ENCODE data around the gene DPP6.

The DPP6 gene

GRCh38 chr7:154853063-154853726 lies 801.0 kb downstream of the DPP6 start:
- DNase-seq = no peak

GRCh38 chr7:154853727-154854095 lies 801.5 kb downstream of the DPP6 start:
- DNase-seq = no peak

GRCh38 chr7:154854836-154855235 lies 802.6 kb downstream of the DPP6 start:
- no peak for DNase-seq

- DNase-seq = no peak
Measured at GRCh38 chr7:154855366-154855765, 803.2 kb downstream of the DPP6 start.

- DNase-seq = no peak
Measured at GRCh38 chr7:154856733-154857132, 804.5 kb downstream of the DPP6 start.

- DNase-seq = no peak
Measured at GRCh38 chr7:154857240-154857639, 805.0 kb downstream of the DPP6 start.

- no peak for DNase-seq
Measured at GRCh38 chr7:154857728-154858681, 805.8 kb downstream of the DPP6 start.

GRCh38 chr7:154858836-154859537 lies 806.8 kb downstream of the DPP6 start:
- no peak for DNase-seq

GRCh38 chr7:154859747-154860620 lies 807.8 kb downstream of the DPP6 start:
- no peak for DNase-seq

GRCh38 chr7:154860621-154861375 lies 808.6 kb downstream of the DPP6 start:
- no peak for DNase-seq

- no peak for DNase-seq
Measured at GRCh38 chr7:154861589-154861988, 809.4 kb downstream of the DPP6 start.

- DNase-seq = no peak
Measured at GRCh38 chr7:154862153-154862791, 810.1 kb downstream of the DPP6 start.

GRCh38 chr7:154863766-154864522 lies 811.7 kb downstream of the DPP6 start:
- DNase-seq = no peak

GRCh38 chr7:154864523-154864891 lies 812.3 kb downstream of the DPP6 start:
- DNase-seq = no peak

- DNase-seq = no peak
Measured at GRCh38 chr7:154865984-154866685, 813.9 kb downstream of the DPP6 start.

GRCh38 chr7:154867068-154867467 lies 814.9 kb downstream of the DPP6 start:
- DNase-seq = no peak

GRCh38 chr7:154868921-154869320 lies 816.7 kb downstream of the DPP6 start:
- DNase-seq = no peak

- no peak for DNase-seq
Measured at GRCh38 chr7:154869436-154869835, 817.2 kb downstream of the DPP6 start.

- DNase-seq = no peak
Measured at GRCh38 chr7:154871507-154871906, 819.3 kb downstream of the DPP6 start.

Measured in stimulated activated CD4-positive, alpha-beta T cell treated with anti-CD3 and anti-CD28 coated beads, Interleukin-4, amount 100 ng/mL, for 24 hours (primary cell).